Spleen (tissue), 7 donors: Measurements from ENCODE around the gene LHFPL3.

ENCODE experiments used
- POLR2A ChIP-seq, 3 donors: fragments of 450-650 bp; IDR thresholded peaks; one replicate each; pipeline ENCODE4 v1.5.1; 2017; ENCODE audit warnings: antibody characterized with exemption in 3 of 3, mild to moderate bottlenecking in 1 of 3
- POLR2AphosphoS5 ChIP-seq, 3 donors: sonication (generic); formaldehyde crosslinking; IDR thresholded peaks; one replicate each; pipeline ENCODE4 v1.5.1; 2017; ENCODE audit warnings: antibody characterized with exemption in 3 of 3
- TF ChIP-seq, protein P1 (sequence below), 11 experiments: fragments of 200-600 bp in 7 of 11; fragments of 450-650 bp in 4 of 11; sonication (generic) in 4 of 11; IDR thresholded peaks in 8 of 11; conservative IDR thresholded peaks in 3 of 11; 1 replicate in 7 of 11; 2 replicates in 4 of 11; pipeline versions ENCODE4 v1.4.0 to v1.8.0; 2016 to 2021; ENCODE audit warnings: antibody characterized with exemption in 11 of 11, inconsistent platforms in 4 of 11, mild to moderate bottlenecking in 1 of 11
- donor health status: DM: no; HTN: no; CAD: no; lungs with moderate emphysema.
- donor health status: DM: no; HTN: no; CAD: no.
- donor health status: DM: no; HTN: no; CAD: no.

DNA sequence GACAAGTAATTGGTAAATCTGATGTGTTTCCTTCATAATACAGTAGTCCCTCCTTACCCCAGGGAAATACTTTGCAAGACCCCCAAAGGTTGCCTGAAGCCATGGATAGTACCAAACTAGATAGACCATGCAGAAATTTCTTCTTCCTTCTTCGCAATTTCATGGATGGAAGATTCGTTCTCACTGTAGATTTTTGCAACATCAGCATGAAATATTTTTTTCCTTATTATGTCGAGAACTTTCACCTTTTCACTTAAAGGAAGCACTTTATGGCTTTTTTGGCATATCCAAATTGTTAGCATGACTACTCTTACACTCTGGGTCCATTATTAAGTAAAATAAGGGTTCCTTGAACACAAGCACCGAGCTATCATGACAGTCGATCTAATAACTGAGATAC, 333.2 kb downstream of the LHFPL3 start:
- TF ChIP-seq POLR2A (IDR thresholded peaks at IDR 0.05) = no peak
- TF ChIP-seq, protein P1, sequence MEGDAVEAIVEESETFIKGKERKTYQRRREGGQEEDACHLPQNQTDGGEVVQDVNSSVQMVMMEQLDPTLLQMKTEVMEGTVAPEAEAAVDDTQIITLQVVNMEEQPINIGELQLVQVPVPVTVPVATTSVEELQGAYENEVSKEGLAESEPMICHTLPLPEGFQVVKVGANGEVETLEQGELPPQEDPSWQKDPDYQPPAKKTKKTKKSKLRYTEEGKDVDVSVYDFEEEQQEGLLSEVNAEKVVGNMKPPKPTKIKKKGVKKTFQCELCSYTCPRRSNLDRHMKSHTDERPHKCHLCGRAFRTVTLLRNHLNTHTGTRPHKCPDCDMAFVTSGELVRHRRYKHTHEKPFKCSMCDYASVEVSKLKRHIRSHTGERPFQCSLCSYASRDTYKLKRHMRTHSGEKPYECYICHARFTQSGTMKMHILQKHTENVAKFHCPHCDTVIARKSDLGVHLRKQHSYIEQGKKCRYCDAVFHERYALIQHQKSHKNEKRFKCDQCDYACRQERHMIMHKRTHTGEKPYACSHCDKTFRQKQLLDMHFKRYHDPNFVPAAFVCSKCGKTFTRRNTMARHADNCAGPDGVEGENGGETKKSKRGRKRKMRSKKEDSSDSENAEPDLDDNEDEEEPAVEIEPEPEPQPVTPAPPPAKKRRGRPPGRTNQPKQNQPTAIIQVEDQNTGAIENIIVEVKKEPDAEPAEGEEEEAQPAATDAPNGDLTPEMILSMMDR (IDR thresholded peaks at IDR 0.05 in 8 of 11, conservative IDR thresholded peaks at IDR 0.05 in 3 of 11) = no peak
- TF ChIP-seq POLR2AphosphoS5 (IDR thresholded peaks at IDR 0.05) = no peak
